SK-N-SH (cell line): ENCODE measurements around the gene VEGFA. TPM values are rescaled to one million over a fixed set of nuclear protein-coding genes. Genes with fewer than 3 reads are reported as not detected.
A peak's percentile ranks its signal among the peaks of the same experiment; 100 is the strongest.

Source experiments
- CTCF ChIA-PET: fragments of 300-600, 350-600 bp; formaldehyde crosslinking; extraction: SDS; loops from one replicate; lab custom pipeline; 2021; lab: Yijun Ruan, JAX
- POLR2A ChIA-PET: fragments of 350-600 bp; sonication (Branson Sonifier 250); formaldehyde crosslinking; extraction: SDS; loops from one replicate; lab custom pipeline; 2020; ENCODE audit warnings: antibody characterized with exemption, inconsistent platforms; lab: Yijun Ruan, JAX
- DNase-seq: peaks from one replicate; pipeline ENCODE4 v3.0.0; 2012
- H2AFZ ChIP-seq: fragments of 200-600 bp; sonication (generic); 2 replicates; pipeline ENCODE4 v1.8.1; 2016; ENCODE audit warnings: antibody characterized with exemption, mild to moderate bottlenecking, low read depth
- H3F3A ChIP-seq: fragments of 200-600 bp; sonication (generic); replicated peaks from 2 replicates; pipeline ENCODE3; 2016; ENCODE audit warnings: antibody characterized with exemption, mild to moderate bottlenecking; ENCODE audit not compliant: insufficient read depth
- H3K27ac ChIP-seq, 2 experiments: fragments of 200-500 bp in 1 of 2; fragments of 200-600 bp in 1 of 2; sonication (Bioruptor generic) in 1 of 2; sonication (generic), shearing (Covaris generic) in 1 of 2; 2 replicates each; pipeline versions ENCODE4 v1.5.1 to v1.6.1; 2014 to 2016; ENCODE audit warnings: low read depth in 2 of 2, inconsistent platforms in 1 of 2, low read length in 1 of 2, mild to moderate bottlenecking in 1 of 2, mixed read lengths in 1 of 2
- H3K27me3 ChIP-seq: fragments of 200-600 bp; sonication (generic), shearing (Covaris generic); 2 replicates; pipeline ENCODE4 v1.6.1; 2016; ENCODE audit warnings: mixed run types; ENCODE audit not compliant: insufficient read depth
- H3K36me3 ChIP-seq, 2 experiments: fragments of 200-500 bp in 1 of 2; fragments of 200-600 bp in 1 of 2; sonication (Bioruptor generic) in 1 of 2; sonication (generic) in 1 of 2; replicated peaks in 1 of 2; 2 replicates each; pipeline versions ENCODE3 to v1.5.1; 2014 to 2016; ENCODE audit warnings: low read length in 1 of 2, mild to moderate bottlenecking in 1 of 2; ENCODE audit not compliant: insufficient read depth in 2 of 2, control insufficient read depth in 1 of 2
- H3K4me1 ChIP-seq, 2 experiments: fragments of 200-500 bp in 1 of 2; fragments of 200-600 bp in 1 of 2; sonication (Bioruptor generic) in 1 of 2; sonication (generic), shearing (Covaris generic) in 1 of 2; 2 replicates each; pipeline versions ENCODE4 v1.5.1 to v1.6.1; 2014 to 2016; ENCODE audit warnings: low read depth in 1 of 2, low read length in 1 of 2, mixed run types in 1 of 2; ENCODE audit not compliant: insufficient read depth in 2 of 2, control insufficient read depth in 1 of 2
- H3K4me2 ChIP-seq: fragments of 200-600 bp; sonication (generic), shearing (Covaris generic); 2 replicates; pipeline ENCODE4 v1.6.1; 2017; ENCODE audit warnings: mixed run types
- H3K4me3 ChIP-seq, 2 experiments: fragments of 200-500 bp in 1 of 2; fragments of 200-600 bp in 1 of 2; sonication (Bioruptor generic) in 1 of 2; sonication (generic), shearing (Covaris generic) in 1 of 2; 2 replicates each; pipeline versions ENCODE4 v1.5.1 to v1.8.1; 2014 to 2016; ENCODE audit warnings: low read depth in 2 of 2, inconsistent platforms in 1 of 2, low read length in 1 of 2, mild to moderate bottlenecking in 1 of 2, mixed read lengths in 1 of 2, moderate library complexity in 1 of 2
- H3K79me2 ChIP-seq: fragments of 200-600 bp; sonication (generic); 2 replicates; pipeline ENCODE4 v1.8.1; 2017; ENCODE audit warnings: mild to moderate bottlenecking; ENCODE audit not compliant: insufficient read depth
- H3K9ac ChIP-seq: fragments of 200-600 bp; sonication (generic); 2 replicates; pipeline ENCODE4 v1.6.1; 2017; ENCODE audit warnings: mixed run types
- H3K9me2 ChIP-seq: fragments of 200-600 bp; sonication (generic); 2 replicates; pipeline ENCODE4 v1.6.1; 2017; ENCODE audit warnings: mixed run types
- H3K9me3 ChIP-seq: fragments of 200-600 bp; sonication (generic); 2 replicates; pipeline ENCODE4 v1.6.1; 2017; ENCODE audit warnings: mixed run types, mild to moderate bottlenecking, moderate library complexity
- H4K20me1 ChIP-seq: fragments of 200-600 bp; sonication (generic); 2 replicates; pipeline ENCODE4 v1.6.1; 2017; ENCODE audit warnings: mild to moderate bottlenecking, mixed run types; ENCODE audit not compliant: insufficient read depth
- FOXJ3 ChIP-seq: sonication (generic); formaldehyde crosslinking; IDR thresholded peaks from 2 replicates; pipeline ENCODE4 v1.5.1; 2020; ENCODE audit warnings: mild to moderate bottlenecking, missing genetic modification reagents
- GABPA ChIP-seq: IDR thresholded peaks from 2 replicates; pipeline ENCODE4 v1.4.0; 2012; ENCODE audit warnings: low read depth, mild to moderate bottlenecking
- NFIC ChIP-seq: IDR thresholded peaks from 2 replicates; pipeline ENCODE4 v1.4.0; 2012; ENCODE audit warnings: borderline replicate concordance
- RAD21 ChIP-seq: IDR thresholded peaks from 2 replicates; pipeline ENCODE4 v1.6.1; 2012; ENCODE audit warnings: mild to moderate bottlenecking, low read length
- RCOR1 ChIP-seq: fragments of 150-350 bp; IDR thresholded peaks from 2 replicates; pipeline ENCODE4 v1.6.1; 2017; ENCODE audit warnings: antibody characterized with exemption, low read length
- SIN3A ChIP-seq: IDR thresholded peaks from 2 replicates; pipeline ENCODE4 v1.6.1; 2012; ENCODE audit warnings: low read depth, mild to moderate bottlenecking, low read length, moderate library complexity, borderline replicate concordance
- whole genome bisulfite sequencing: methylation state at CpG from one replicate; pipeline ENCODE4 v1.1.6; 2017; ENCODE audit warnings: low lambda C conversion rate; 5-methylcytosine and 5-hydroxymethylcytosine counted together
- polyA plus RNA-seq, 3 experiments: library from polyadenylated mRNA; depleted of rRNA; stranded (reverse); fragments of >200 nt; gene quantifications; 2 replicates each; pipeline ENCODE4 v1.2.3, GENCODE V29; 2012
- TF ChIP-seq, protein P1 (sequence below): IDR thresholded peaks from 2 replicates; pipeline ENCODE4 v1.4.0; 2012; ENCODE audit warnings: low read depth, borderline replicate concordance
- TF ChIP-seq, protein P2 (sequence below): IDR thresholded peaks from 2 replicates; pipeline ENCODE4 v1.4.0; 2012; ENCODE audit warnings: low read depth
- TF ChIP-seq, protein P3 (sequence below): IDR thresholded peaks from 2 replicates; pipeline ENCODE4 v1.6.1; 2012; ENCODE audit warnings: mild to moderate bottlenecking, low read depth, low read length, moderate library complexity
- TF ChIP-seq, protein P4 (sequence below): fragments of 150-350 bp; IDR thresholded peaks from 2 replicates; pipeline ENCODE4 v1.6.1; 2017; ENCODE audit warnings: antibody characterized with exemption, low read length, low read depth, borderline replicate concordance
- TF ChIP-seq, protein P5 (sequence below): IDR thresholded peaks from 2 replicates; pipeline ENCODE4; 2012

The VEGFA gene
- polyA plus RNA-seq, 1 of the 3 experiments (the other 2 are of a cell fraction) = 81.0 TPM

DNA sequence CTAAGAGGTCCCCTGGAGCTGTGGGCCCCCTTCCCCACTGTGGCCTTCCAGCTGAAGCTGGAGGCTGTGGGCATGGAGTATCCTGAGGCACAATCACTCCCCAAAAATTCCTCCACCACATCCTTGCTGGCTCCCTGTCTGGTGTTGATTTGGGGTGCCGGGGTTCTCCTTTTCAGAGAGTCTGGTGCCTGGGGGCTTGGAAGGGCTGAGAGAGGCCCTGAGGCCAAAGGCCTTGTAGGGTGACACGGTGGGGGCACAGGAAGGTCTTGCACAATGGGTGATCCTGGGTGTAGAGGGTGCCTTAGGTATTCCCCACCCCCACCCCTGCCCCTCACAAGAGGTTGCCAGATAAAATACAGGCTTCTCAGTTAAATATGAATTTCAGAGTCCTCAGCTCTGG lies 33.2 kb upstream of the VEGFA start:
- Histone ChIP-seq H3K27ac (no peak overlapping the region), H3K4me3 (no peak overlapping the region), H2AFZ (no peak overlapping the region), H3K79me2 (no peaks in the 10 kb centered on the region), H3F3A (no peaks in the 10 kb centered on the region), H3K27me3 (no peaks in the 10 kb centered on the region), H3K4me2 (no peak overlapping the region), H3K36me3 (no peaks in the 10 kb centered on the region), H3K9ac (no peak overlapping the region), H3K9me3 (no peaks in the 10 kb centered on the region), H3K9me2 (no peaks in the 10 kb centered on the region), H4K20me1 (no peaks in the 10 kb centered on the region), H3K4me1 (peaks cover 0 to 22% of the 10 kb centered on the region in 2 experiments; a peak in 1 of 4 replicates)
- DNase-seq = peak; percentile 7
- CTCF ChIA-PET = interaction anchor here (1.0 to 2.7 kb wide), 3 partner anchors 32 to 342 kb away, joined by 3 to 8 read pairs (median 6); partner anchors contain the start of gene VEGFA
- TF ChIP-seq SIN3A (no peak), RAD21 (no peak), NFIC (no peak), FOXJ3 (CRISPR knock-in tag) (no peak), RCOR1 (no peak)
- TF ChIP-seq, protein P1, sequence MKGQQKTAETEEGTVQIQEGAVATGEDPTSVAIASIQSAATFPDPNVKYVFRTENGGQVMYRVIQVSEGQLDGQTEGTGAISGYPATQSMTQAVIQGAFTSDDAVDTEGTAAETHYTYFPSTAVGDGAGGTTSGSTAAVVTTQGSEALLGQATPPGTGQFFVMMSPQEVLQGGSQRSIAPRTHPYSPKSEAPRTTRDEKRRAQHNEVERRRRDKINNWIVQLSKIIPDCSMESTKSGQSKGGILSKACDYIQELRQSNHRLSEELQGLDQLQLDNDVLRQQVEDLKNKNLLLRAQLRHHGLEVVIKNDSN = no peak
- TF ChIP-seq, protein P2, sequence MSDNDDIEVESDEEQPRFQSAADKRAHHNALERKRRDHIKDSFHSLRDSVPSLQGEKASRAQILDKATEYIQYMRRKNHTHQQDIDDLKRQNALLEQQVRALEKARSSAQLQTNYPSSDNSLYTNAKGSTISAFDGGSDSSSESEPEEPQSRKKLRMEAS = no peak
- TF ChIP-seq, protein P3, sequence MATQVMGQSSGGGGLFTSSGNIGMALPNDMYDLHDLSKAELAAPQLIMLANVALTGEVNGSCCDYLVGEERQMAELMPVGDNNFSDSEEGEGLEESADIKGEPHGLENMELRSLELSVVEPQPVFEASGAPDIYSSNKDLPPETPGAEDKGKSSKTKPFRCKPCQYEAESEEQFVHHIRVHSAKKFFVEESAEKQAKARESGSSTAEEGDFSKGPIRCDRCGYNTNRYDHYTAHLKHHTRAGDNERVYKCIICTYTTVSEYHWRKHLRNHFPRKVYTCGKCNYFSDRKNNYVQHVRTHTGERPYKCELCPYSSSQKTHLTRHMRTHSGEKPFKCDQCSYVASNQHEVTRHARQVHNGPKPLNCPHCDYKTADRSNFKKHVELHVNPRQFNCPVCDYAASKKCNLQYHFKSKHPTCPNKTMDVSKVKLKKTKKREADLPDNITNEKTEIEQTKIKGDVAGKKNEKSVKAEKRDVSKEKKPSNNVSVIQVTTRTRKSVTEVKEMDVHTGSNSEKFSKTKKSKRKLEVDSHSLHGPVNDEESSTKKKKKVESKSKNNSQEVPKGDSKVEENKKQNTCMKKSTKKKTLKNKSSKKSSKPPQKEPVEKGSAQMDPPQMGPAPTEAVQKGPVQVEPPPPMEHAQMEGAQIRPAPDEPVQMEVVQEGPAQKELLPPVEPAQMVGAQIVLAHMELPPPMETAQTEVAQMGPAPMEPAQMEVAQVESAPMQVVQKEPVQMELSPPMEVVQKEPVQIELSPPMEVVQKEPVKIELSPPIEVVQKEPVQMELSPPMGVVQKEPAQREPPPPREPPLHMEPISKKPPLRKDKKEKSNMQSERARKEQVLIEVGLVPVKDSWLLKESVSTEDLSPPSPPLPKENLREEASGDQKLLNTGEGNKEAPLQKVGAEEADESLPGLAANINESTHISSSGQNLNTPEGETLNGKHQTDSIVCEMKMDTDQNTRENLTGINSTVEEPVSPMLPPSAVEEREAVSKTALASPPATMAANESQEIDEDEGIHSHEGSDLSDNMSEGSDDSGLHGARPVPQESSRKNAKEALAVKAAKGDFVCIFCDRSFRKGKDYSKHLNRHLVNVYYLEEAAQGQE = no peak
- WGBS = 38% methylated on average over 1 of the region's 2 CpGs
- POLR2A ChIA-PET = no interaction called here

DNA sequence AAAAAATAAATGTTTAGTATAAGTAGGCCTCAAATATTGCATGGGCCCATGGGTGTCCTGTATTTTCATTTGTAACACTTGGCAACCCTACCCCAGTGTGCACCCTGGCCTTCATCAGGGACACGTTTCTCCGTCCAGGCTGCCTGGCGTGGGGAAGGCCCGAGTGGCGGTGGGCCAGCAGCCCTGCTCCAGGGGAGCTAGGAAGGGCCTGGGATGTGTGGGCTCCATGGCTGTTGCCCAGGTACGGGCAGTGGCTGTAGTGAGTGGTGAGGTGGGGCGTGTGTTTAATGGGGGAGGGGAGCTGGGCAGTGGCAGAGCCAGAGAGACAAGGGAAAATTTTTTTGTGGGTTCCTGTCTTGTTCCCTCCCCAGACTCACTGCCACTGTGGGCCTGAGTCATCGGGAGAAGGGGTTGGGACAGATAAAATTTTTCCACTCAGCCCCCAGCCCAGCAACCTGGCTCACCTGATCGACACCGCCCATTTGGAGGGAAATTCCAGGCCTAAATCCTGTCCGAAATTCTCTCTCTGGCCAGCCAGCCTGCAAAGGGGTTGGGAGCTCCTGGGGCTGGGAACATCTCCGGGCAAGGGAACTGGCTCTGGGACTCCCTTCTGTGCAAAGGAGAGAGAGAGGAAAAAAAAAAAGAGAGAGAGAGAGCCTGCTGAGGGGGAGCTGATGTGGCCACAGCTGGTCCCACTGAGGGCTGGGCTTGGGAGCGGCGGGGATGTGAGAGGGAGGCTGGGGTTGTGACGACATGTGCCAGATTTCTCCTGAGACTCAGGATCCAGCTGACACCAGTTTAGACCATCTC lies 32.5 kb upstream of the VEGFA start:
- Histone ChIP-seq H3K36me3 (no peaks in the 10 kb centered on the region), H3K4me1 (peaks cover 0 to 22% of the 10 kb centered on the region in 2 experiments; a peak in 1 of 4 replicates), H2AFZ (no peak overlapping the region), H3K9me3 (no peaks in the 10 kb centered on the region), H3K4me3 (no peak overlapping the region), H3F3A (no peaks in the 10 kb centered on the region), H3K9ac (no peak overlapping the region), H3K9me2 (no peaks in the 10 kb centered on the region), H3K79me2 (no peaks in the 10 kb centered on the region), H3K27me3 (no peaks in the 10 kb centered on the region), H3K4me2 (no peak overlapping the region), H3K27ac (no peak overlapping the region), H4K20me1 (no peaks in the 10 kb centered on the region)
- WGBS = 85% methylated on average over 12 of the region's 15 CpGs
- ChIA-PET CTCF (interaction anchor here (2.3 kb wide), 1 partner anchor 342 kb away, joined by 6 read pairs; no protein-coding TSS in a partner anchor), POLR2A (interaction anchor here (0.7 kb wide), 1 partner anchor 1796 kb away, joined by 3 read pairs; no protein-coding TSS in a partner anchor)
- TF ChIP-seq GABPA = no peak
- TF ChIP-seq, protein P4, sequence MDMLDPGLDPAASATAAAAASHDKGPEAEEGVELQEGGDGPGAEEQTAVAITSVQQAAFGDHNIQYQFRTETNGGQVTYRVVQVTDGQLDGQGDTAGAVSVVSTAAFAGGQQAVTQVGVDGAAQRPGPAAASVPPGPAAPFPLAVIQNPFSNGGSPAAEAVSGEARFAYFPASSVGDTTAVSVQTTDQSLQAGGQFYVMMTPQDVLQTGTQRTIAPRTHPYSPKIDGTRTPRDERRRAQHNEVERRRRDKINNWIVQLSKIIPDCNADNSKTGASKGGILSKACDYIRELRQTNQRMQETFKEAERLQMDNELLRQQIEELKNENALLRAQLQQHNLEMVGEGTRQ = no peak
- TF ChIP-seq, protein P5, sequence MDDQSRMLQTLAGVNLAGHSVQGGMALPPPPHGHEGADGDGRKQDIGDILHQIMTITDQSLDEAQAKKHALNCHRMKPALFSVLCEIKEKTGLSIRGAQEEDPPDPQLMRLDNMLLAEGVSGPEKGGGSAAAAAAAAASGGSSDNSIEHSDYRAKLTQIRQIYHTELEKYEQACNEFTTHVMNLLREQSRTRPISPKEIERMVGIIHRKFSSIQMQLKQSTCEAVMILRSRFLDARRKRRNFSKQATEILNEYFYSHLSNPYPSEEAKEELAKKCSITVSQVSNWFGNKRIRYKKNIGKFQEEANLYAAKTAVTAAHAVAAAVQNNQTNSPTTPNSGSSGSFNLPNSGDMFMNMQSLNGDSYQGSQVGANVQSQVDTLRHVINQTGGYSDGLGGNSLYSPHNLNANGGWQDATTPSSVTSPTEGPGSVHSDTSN = no peak
- DNase-seq = peak; percentile 26
